HepG2 (cell line): Measurements from ENCODE around the gene TXNDC11. TPM values are rescaled to one million over a fixed set of nuclear protein-coding genes. Genes with fewer than 3 reads are reported as not detected.

ENCODE experiments used
- ARNT ChIP-seq: fragments of 450-650 bp; IDR thresholded peaks from 2 replicates; pipeline ENCODE4 v1.6.1; 2017
- CBX5 ChIP-seq: sonication (generic); formaldehyde crosslinking; IDR thresholded peaks from 2 replicates; pipeline ENCODE4 v1.4.0; 2020; ENCODE audit warnings: missing genetic modification reagents, borderline replicate concordance
- ERF ChIP-seq: IDR thresholded peaks from 2 replicates; pipeline ENCODE4 v1.6.1; 2018; ENCODE audit warnings: missing biosample characterization, missing genetic modification reagents
- JUNB ChIP-seq: sonication (generic); formaldehyde crosslinking; IDR thresholded peaks from 2 replicates; pipeline ENCODE4 v1.8.0; 2022; ENCODE audit warnings: missing genetic modification reagents, mild to moderate bottlenecking, borderline replicate concordance
- NFATC3 ChIP-seq: sonication (generic); formaldehyde crosslinking; IDR thresholded peaks from 2 replicates; pipeline ENCODE4 v1.5.1; 2020; ENCODE audit warnings: mild to moderate bottlenecking, missing genetic modification reagents
- NR2F2 ChIP-seq: IDR thresholded peaks from 2 replicates; pipeline ENCODE4 v1.6.1; 2012; ENCODE audit warnings: low read depth, inconsistent platforms, borderline replicate concordance
- PHF21A ChIP-seq: sonication (generic); formaldehyde crosslinking; IDR thresholded peaks from 2 replicates; pipeline ENCODE4 v1.5.0; 2020; ENCODE audit warnings: mild to moderate bottlenecking, missing genetic modification reagents
- SIN3B ChIP-seq: fragments of 150-350 bp; IDR thresholded peaks from 2 replicates; pipeline ENCODE4 v1.6.1; 2014; ENCODE audit warnings: low read length
- SUZ12 ChIP-seq: fragments of 150-350 bp; IDR thresholded peaks from 2 replicates; pipeline ENCODE4 v1.6.1; 2014; ENCODE audit warnings: low read depth, low read length
- TARDBP ChIP-seq: sonication (generic); formaldehyde crosslinking; IDR thresholded peaks from 2 replicates; pipeline ENCODE4 v1.8.0; 2022; ENCODE audit warnings: mild to moderate bottlenecking, missing genetic modification reagents
- ZBTB33 ChIP-seq: sonication (generic); formaldehyde crosslinking; IDR thresholded peaks from 2 replicates; pipeline ENCODE4 v1.4.0; 2020; ENCODE audit warnings: missing genetic modification reagents
- ZBTB4 ChIP-seq: sonication (generic); formaldehyde crosslinking; IDR thresholded peaks from 2 replicates; pipeline ENCODE4 v1.4.0; 2020; ENCODE audit warnings: missing genetic modification reagents, mild to moderate bottlenecking, borderline replicate concordance
- ZFP36 ChIP-seq: fragments of 150-350 bp; IDR thresholded peaks from 2 replicates; pipeline ENCODE4 v1.6.1; 2018; ENCODE audit warnings: borderline replicate concordance, low read length, low read depth; ENCODE audit not compliant: partially characterized antibody
- ZNF326 ChIP-seq: sonication (generic); formaldehyde crosslinking; IDR thresholded peaks from 2 replicates; pipeline ENCODE4 v1.4.0; 2020; ENCODE audit warnings: missing genetic modification reagents, borderline replicate concordance
- ZNF33B ChIP-seq: sonication (generic); formaldehyde crosslinking; IDR thresholded peaks from 2 replicates; pipeline ENCODE4 v1.5.1; 2020; ENCODE audit warnings: mild to moderate bottlenecking, missing genetic modification reagents
- ZNF367 ChIP-seq: sonication (generic); formaldehyde crosslinking; IDR thresholded peaks from 2 replicates; pipeline ENCODE4 v1.4.0; 2020; ENCODE audit warnings: missing genetic modification reagents, borderline replicate concordance
- ZNF510 ChIP-seq: sonication (generic); formaldehyde crosslinking; IDR thresholded peaks from 2 replicates; pipeline ENCODE4 v1.4.0; 2020; ENCODE audit warnings: low read depth, mild to moderate bottlenecking, missing genetic modification reagents
- ZNF549 ChIP-seq: sonication (generic); formaldehyde crosslinking; IDR thresholded peaks from 2 replicates; pipeline ENCODE4 v1.5.0; 2020; ENCODE audit warnings: missing genetic modification reagents
- ZNF644 ChIP-seq: IDR thresholded peaks from 2 replicates; pipeline ENCODE4 v1.6.1; 2016; ENCODE audit warnings: low read depth
- ZNF788 ChIP-seq: sonication (generic); formaldehyde crosslinking; IDR thresholded peaks from 2 replicates; pipeline ENCODE4 v1.5.0; 2020; ENCODE audit warnings: mild to moderate bottlenecking, missing genetic modification reagents, borderline replicate concordance
- ZSCAN31 ChIP-seq: sonication (generic); formaldehyde crosslinking; IDR thresholded peaks from 2 replicates; pipeline ENCODE4 v1.5.0; 2020; ENCODE audit warnings: low read depth, mild to moderate bottlenecking, missing genetic modification reagents
- polyA plus RNA-seq, 8 experiments: library from polyadenylated mRNA; depleted of rRNA in 3 of 8; stranded (reverse) in 7 of 8; unstranded in 1 of 8; fragments of >200 nt; fragmentation: Illumina TruSeq in 4 of 8; extraction: Trizol in 4 of 8; gene quantifications; 2 replicates each; pipeline versions ENCODE4 v1.2.1 to v1.2.3, GENCODE V29; 2011 to 2016; ENCODE audit warnings: low read depth in 4 of 8, missing spikeins in 1 of 8, mixed read lengths in 1 of 8; ENCODE audit not compliant: insufficient read depth in 1 of 8
- total RNA-seq, 5 experiments: library from RNA; depleted of rRNA; stranded (reverse); fragments of >200 nt; fragmentation: Illumina TruSeq; extraction: Trizol; gene quantifications; 2 replicates each; pipeline ENCODE4 v1.2.3, GENCODE V29; 2016; ENCODE audit warnings: low read depth in 1 of 5
- TF ChIP-seq, protein P1 (sequence below): sonication (generic); formaldehyde crosslinking; IDR thresholded peaks from 2 replicates; pipeline ENCODE4 v1.5.0; 2020; ENCODE audit warnings: mild to moderate bottlenecking, missing genetic modification reagents, borderline replicate concordance

TXNDC11 gene
- total and polyA plus RNA-seq, 2 of the 13 experiments (the other 11 are each of a cell fraction or from before 2014, with no cell fraction given) = 74.9 to 123 TPM

- TF ChIP-seq ARNT = no peak
- TF ChIP-seq ZNF326 = no peak
- TF ChIP-seq NFATC3 (CRISPR knock-in tag) = no peak
- TF ChIP-seq ZBTB4 (CRISPR knock-in tag) = peak; percentile 70; the same call in 1 of the 2 replicates
- no peak for TF ChIP-seq ZNF33B (CRISPR knock-in tag)
- peak; percentile 35 for TF ChIP-seq PHF21A
- TF ChIP-seq ZFP36 = no peak
- TF ChIP-seq ZNF510 (CRISPR knock-in tag) = no peak
- TF ChIP-seq NR2F2 = no peak
- TF ChIP-seq JUNB = no peak
- TF ChIP-seq ZSCAN31 (CRISPR knock-in tag) = 0 out of 2 replicates have a peak, but pooled peaks have one; percentile 52
- TF ChIP-seq SIN3B = no peak
- no peak for TF ChIP-seq ZNF788 (CRISPR knock-in tag)
- TF ChIP-seq ZBTB33 (CRISPR knock-in tag) = peak; percentile 98
- no peak for TF ChIP-seq ZNF549 (CRISPR knock-in tag)
- TF ChIP-seq ERF (CRISPR knock-in tag) = no peak
- TF ChIP-seq ZNF644 (CRISPR knock-in tag) = no peak
- TF ChIP-seq ZNF367 (CRISPR knock-in tag) = no peak
- no peak for TF ChIP-seq TARDBP
- no peak for TF ChIP-seq CBX5
- no peak for TF ChIP-seq SUZ12
- TF ChIP-seq, protein P1, sequence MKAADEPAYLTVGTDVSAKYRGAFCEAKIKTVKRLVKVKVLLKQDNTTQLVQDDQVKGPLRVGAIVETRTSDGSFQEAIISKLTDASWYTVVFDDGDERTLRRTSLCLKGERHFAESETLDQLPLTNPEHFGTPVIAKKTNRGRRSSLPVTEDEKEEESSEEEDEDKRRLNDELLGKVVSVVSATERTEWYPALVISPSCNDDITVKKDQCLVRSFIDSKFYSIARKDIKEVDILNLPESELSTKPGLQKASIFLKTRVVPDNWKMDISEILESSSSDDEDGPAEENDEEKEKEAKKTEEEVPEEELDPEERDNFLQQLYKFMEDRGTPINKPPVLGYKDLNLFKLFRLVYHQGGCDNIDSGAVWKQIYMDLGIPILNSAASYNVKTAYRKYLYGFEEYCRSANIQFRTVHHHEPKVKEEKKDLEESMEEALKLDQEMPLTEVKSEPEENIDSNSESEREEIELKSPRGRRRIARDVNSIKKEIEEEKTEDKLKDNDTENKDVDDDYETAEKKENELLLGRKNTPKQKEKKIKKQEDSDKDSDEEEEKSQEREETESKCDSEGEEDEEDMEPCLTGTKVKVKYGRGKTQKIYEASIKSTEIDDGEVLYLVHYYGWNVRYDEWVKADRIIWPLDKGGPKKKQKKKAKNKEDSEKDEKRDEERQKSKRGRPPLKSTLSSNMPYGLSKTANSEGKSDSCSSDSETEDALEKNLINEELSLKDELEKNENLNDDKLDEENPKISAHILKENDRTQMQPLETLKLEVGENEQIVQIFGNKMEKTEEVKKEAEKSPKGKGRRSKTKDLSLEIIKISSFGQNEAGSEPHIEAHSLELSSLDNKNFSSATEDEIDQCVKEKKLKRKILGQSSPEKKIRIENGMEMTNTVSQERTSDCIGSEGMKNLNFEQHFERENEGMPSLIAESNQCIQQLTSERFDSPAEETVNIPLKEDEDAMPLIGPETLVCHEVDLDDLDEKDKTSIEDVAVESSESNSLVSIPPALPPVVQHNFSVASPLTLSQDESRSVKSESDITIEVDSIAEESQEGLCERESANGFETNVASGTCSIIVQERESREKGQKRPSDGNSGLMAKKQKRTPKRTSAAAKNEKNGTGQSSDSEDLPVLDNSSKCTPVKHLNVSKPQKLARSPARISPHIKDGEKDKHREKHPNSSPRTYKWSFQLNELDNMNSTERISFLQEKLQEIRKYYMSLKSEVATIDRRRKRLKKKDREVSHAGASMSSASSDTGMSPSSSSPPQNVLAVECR (CRISPR knock-in tag) = no peak
Observed at GRCh38 chr16:11755022-11755760, 12.5 kb upstream of the TXNDC11 start (continued).
